Right cardiac atrium (tissue), 5 donors: ENCODE results near the gene CCDC57. TPM values are rescaled to one million over a fixed set of nuclear protein-coding genes. Genes with fewer than 3 reads are reported as not detected.

Source experiments
- ATAC-seq, 2 donors: fragments of 200-7000 bp; cut with Tn5 transposase; one replicate each; pipeline versions ENCODE4 v1.8.0 to v1.9.1; 2020; ENCODE audit warnings: moderate library complexity in 2 of 2, mild to moderate bottlenecking in 1 of 2
- DNase-seq, 3 donors: peaks; one replicate each; pipeline ENCODE4 v3.0.0-alpha.2; 2020
- H3K27ac ChIP-seq: one replicate; pipeline ENCODE4 v1.5.1; 2013; ENCODE audit warnings: mild to moderate bottlenecking, low read length, control low read depth, moderate library complexity
- H3K27me3 ChIP-seq: one replicate; pipeline ENCODE4 v1.6.1; 2013; ENCODE audit not compliant: control insufficient read depth, insufficient read depth
- H3K4me1 ChIP-seq: one replicate; pipeline ENCODE4 v1.6.1; 2013; ENCODE audit warnings: low read length; ENCODE audit not compliant: control insufficient read depth, insufficient read depth
- H3K4me3 ChIP-seq: one replicate; pipeline ENCODE4 v1.5.1; 2013; ENCODE audit warnings: low read length, control low read depth
- H3K9me3 ChIP-seq: one replicate; pipeline ENCODE4 v1.6.1; 2013; ENCODE audit warnings: low read length; ENCODE audit not compliant: control insufficient read depth
- WGBS: extraction: QIAGEN DNeasy Blood & Tissue Kit; methylation state at CpG from one replicate; pipeline ENCODE4 v1.1.7; 2013; 5-methylcytosine and 5-hydroxymethylcytosine counted together
- intact Hi-C, 4 donors: fragments of 100-400 bp; cut with DNase I; formaldehyde crosslinking; loops; one replicate each; pipeline versions ENCODE4 v1.11.0 to v1.14.0; 2022 to 2023
- polyA plus RNA-seq: library from polyadenylated mRNA; stranded (reverse); fragments of 200-250 nt; gene quantifications from one replicate; pipeline ENCODE4 v1.2.3, GENCODE V29; 2013
- total RNA-seq, 4 donors: library from RNA; stranded (reverse); fragmentation: NEBNext Ultra II Directional; extraction: Animal tissue kit (Norgen Biotek cat#: 25700); gene quantifications; one replicate each; pipeline ENCODE4 v1.2.1, GENCODE V29; 2021
- donor health status: healthy with polysubstance abuse.
- donor health status: DM: no; HTN: yes; CAD: no.
- donor health status: DM: no; HTN: no; CAD: no.
- donor health status: DM: no; HTN: yes; CAD: no; lungs with severe emphysema.
- donor health status: DM: yes; HTN: yes; CAD: no.

Gene CCDC57
- total and polyA plus RNA-seq, 5 donors = 12.1 to 17.3 (median 16.2) TPM

- peak in 2 of 3 donors; percentile 50 to 55 for DNase-seq
- intact Hi-C loops = no loop called here
- no peak overlapping the region for H3K27ac ChIP-seq
Observed at GRCh38 chr17:82091264-82092066, 121.2 kb downstream of the CCDC57 start.

GRCh38 chr17:82090549-82091263 lies 121.9 kb downstream of the CCDC57 start:
- H3K4me3 ChIP-seq = no peak overlapping the region
- no peak overlapping the region for H3K27ac ChIP-seq
- no peaks in the 10 kb centered on the region for H3K27me3 ChIP-seq
- peak in 1 of 3 donors; percentile 30 for DNase-seq
- 94% methylated on average over 29 of the region's 29 CpGs for WGBS
- no peak for ATAC-seq
- no peaks in the 10 kb centered on the region for H3K9me3 ChIP-seq
- intact Hi-C loops = no loop called here
- H3K4me1 ChIP-seq = no peaks in the 10 kb centered on the region

More at GRCh38 chr17:82091264-82092066, 121.2 kb downstream of the CCDC57 start:
- no peak overlapping the region for H3K4me3 ChIP-seq
- ATAC-seq = no peak
- no peaks in the 10 kb centered on the region for H3K27me3 ChIP-seq
- 95% methylated on average over 37 of the region's 37 CpGs for WGBS
- H3K9me3 ChIP-seq = no peaks in the 10 kb centered on the region
- no peaks in the 10 kb centered on the region for H3K4me1 ChIP-seq

GRCh38 chr17:82089723-82090548 lies 122.7 kb downstream of the CCDC57 start:
- 86% methylated on average over 29 of the region's 29 CpGs for WGBS
- Histone ChIP-seq H3K27me3 (no peaks in the 10 kb centered on the region), H3K27ac (no peak overlapping the region), H3K4me1 (no peaks in the 10 kb centered on the region), H3K9me3 (no peaks in the 10 kb centered on the region), H3K4me3 (no peak overlapping the region)
- peak in 2 of 3 donors; percentile 42 to 52 for DNase-seq
- ATAC-seq = no peak
- intact Hi-C loops = no loop called here

- no peak overlapping the region for H3K27ac ChIP-seq
- no peaks in the 10 kb centered on the region for H3K9me3 ChIP-seq
- intact Hi-C loops = no loop called here
- ATAC-seq (no peak), DNase-seq (peak in 1 of 3 donors; percentile 50)
- 94% methylated on average over 47 of the region's 47 CpGs for WGBS
- H3K4me3 ChIP-seq = no peak overlapping the region
- no peaks in the 10 kb centered on the region for H3K27me3 ChIP-seq
- no peaks in the 10 kb centered on the region for H3K4me1 ChIP-seq
Observed at GRCh38 chr17:82088838-82089722, 123.6 kb downstream of the CCDC57 start.

GRCh38 chr17:82087961-82088837 lies 124.4 kb downstream of the CCDC57 start:
- no peaks in the 10 kb centered on the region for H3K27me3 ChIP-seq
- ATAC-seq (no peak), DNase-seq (peak in 2 of 3 donors; percentile 47 to 64)
- H3K27ac ChIP-seq = no peak overlapping the region
- H3K9me3 ChIP-seq = no peaks in the 10 kb centered on the region
- WGBS = 95% methylated on average over 48 of the region's 48 CpGs
- intact Hi-C loops = no loop called here
- H3K4me3 ChIP-seq = no peak overlapping the region
- H3K4me1 ChIP-seq = no peaks in the 10 kb centered on the region

GRCh38 chr17:82086941-82087906 lies 125.4 kb downstream of the CCDC57 start:
- whole genome bisulfite sequencing = 91% methylated on average over 39 of the region's 39 CpGs

GRCh38 chr17:82085931-82086764 lies 126.5 kb downstream of the CCDC57 start:
- Histone ChIP-seq H3K27ac (no peak overlapping the region), H3K9me3 (no peaks in the 10 kb centered on the region), H3K4me3 (no peak overlapping the region), H3K27me3 (no peaks in the 10 kb centered on the region), H3K4me1 (no peaks in the 10 kb centered on the region)
- DNase-seq = peak in 2 of 3 donors; percentile 42 to 45
- WGBS = 89% methylated on average over 25 of the region's 25 CpGs
- ATAC-seq = no peak
- intact Hi-C loops = no loop called here

More at GRCh38 chr17:82086941-82087906, 125.4 kb downstream of the CCDC57 start:
- intact Hi-C loops = no loop called here
- no peaks in the 10 kb centered on the region for H3K4me1 ChIP-seq
- H3K9me3 ChIP-seq = no peaks in the 10 kb centered on the region
- H3K27ac ChIP-seq = no peak overlapping the region
- ATAC-seq (no peak), DNase-seq (peak; percentile 16 to 53 (median 47))
- no peaks in the 10 kb centered on the region for H3K27me3 ChIP-seq
- no peak overlapping the region for H3K4me3 ChIP-seq

- Histone ChIP-seq H3K27me3 (no peaks in the 10 kb centered on the region), H3K4me3 (no peak overlapping the region), H3K4me1 (no peaks in the 10 kb centered on the region), H3K27ac (no peak overlapping the region), H3K9me3 (no peaks in the 10 kb centered on the region)
- DNase-seq = peak; percentile 16 to 59 (median 42)
- 91% methylated on average over 49 of the region's 49 CpGs for WGBS
- no peak for ATAC-seq
- intact Hi-C loops = no loop called here
Observed at GRCh38 chr17:82085031-82085861, 127.4 kb downstream of the CCDC57 start.
